ENCODE data around the gene PROX1.

PROX1 gene

GRCh38 chr1:213999732-214000131 lies 12.0 kb downstream of the PROX1 start:
- no peak for TF ChIP-seq CTCF (IDR thresholded peaks at IDR 0.05; ENCODE audit: low read depth, low read length)
- DNase-seq (ENCODE audit: extremely low read depth, low read depth): no peak

DNA sequence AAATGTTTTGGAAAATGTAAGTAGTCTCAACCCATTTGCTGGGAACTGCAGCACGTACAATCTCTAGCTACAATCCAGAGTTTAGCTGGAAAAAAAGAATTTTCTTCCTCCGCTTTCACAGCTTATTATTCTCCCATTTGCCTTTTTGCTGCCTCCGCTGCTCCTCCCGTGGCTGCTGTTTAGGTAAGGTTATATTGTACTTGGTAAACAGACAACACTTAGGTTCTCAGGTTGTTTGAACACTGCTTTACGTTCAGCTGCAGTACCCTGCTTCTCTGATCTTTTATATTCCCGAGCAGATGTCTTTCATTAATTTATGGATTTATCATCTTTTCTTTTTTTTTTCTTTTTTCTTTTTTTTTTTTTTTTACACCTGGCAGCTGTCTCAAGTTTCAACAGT lies 14.3 kb downstream of the PROX1 start:
- DNase-seq (ENCODE audit: extremely low read depth, low read depth): no peak
- no peak for TF ChIP-seq CTCF (IDR thresholded peaks at IDR 0.05; ENCODE audit: low read depth, low read length)

- no peak for DNase-seq (ENCODE audit: extremely low read depth, low read depth)
- TF ChIP-seq CTCF (IDR thresholded peaks at IDR 0.05; ENCODE audit: low read depth, low read length): no peak
Observed at GRCh38 chr1:214002472-214002871, 14.7 kb downstream of the PROX1 start.

DNA sequence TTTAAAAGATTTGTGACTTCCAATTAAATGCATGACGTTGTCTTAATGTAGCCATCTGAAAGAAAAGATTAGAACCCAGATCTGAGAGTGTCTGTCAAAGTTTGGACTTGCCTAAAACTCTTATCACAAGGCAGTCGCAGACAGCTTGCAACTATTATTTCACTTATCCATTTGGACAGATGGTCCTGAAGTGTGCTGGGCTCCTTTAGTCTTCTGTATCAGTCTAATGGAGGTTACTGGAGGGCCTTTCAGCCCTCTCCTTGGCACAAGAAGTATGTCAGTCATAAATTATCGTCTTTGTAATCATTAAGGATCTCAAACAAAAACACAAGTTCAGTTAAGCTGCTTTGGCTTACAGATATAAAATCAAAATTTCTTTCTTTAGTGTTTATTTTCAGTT lies 15.5 kb downstream of the PROX1 start:
- no peak for TF ChIP-seq CTCF (IDR thresholded peaks at IDR 0.05; ENCODE audit: low read depth, low read length)
- no peak for DNase-seq (ENCODE audit: extremely low read depth, low read depth)

GRCh38 chr1:214004014-214004413 lies 16.2 kb downstream of the PROX1 start:
- TF ChIP-seq CTCF (IDR thresholded peaks at IDR 0.05; ENCODE audit: low read depth, low read length): no peak
- no peak for DNase-seq (ENCODE audit: extremely low read depth, low read depth)

DNA sequence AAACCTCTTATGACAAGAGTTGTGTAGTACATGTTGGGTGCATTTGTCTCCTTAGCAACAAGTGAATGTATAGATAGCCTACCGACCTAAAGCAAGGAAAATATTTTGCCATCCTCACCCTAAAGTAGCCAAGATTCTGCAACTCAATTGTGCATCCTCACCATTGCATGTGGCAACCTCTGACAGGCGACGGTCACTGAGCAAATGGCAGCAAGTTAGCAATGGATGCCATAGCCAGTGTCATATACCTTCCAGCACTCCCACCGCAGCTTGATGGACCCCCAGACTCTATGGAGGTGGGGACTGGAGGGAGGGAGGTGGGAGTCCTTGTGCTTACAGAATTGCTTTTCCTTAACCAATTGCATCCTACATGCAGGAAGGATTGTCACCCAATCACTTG lies 17.0 kb downstream of the PROX1 start:
- no peak for DNase-seq (ENCODE audit: extremely low read depth, low read depth)
- TF ChIP-seq CTCF (IDR thresholded peaks at IDR 0.05; ENCODE audit: low read depth, low read length): no peak

DNA sequence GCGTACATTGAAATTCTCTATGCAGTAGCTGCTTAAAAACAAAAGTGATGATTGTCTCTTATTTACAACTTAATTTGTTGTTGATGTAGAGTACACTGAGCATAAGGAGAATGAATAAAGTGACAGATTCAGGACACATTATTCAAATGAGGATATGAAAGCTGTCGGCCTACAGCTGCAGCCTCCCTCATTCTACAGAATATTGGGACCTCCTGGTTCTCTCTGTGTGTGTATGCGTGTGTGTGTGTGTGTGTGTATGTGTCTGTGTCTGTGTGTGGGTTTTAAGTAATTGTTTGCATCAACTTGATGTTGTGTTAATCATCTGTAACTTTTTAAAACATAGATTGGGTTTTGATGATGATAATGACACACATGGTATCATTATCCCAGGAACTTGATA lies 17.9 kb downstream of the PROX1 start:
- TF ChIP-seq CTCF (IDR thresholded peaks at IDR 0.05; ENCODE audit: low read depth, low read length): no peak
- DNase-seq (ENCODE audit: extremely low read depth, low read depth): no peak
